ENCODE results near the gene GRIP2.
"Not testable (repeated sequence)": the region's sequence is repeated elsewhere in the genome, so short reads cannot be mapped to it uniquely, and the experiment has no call there.

DNA sequence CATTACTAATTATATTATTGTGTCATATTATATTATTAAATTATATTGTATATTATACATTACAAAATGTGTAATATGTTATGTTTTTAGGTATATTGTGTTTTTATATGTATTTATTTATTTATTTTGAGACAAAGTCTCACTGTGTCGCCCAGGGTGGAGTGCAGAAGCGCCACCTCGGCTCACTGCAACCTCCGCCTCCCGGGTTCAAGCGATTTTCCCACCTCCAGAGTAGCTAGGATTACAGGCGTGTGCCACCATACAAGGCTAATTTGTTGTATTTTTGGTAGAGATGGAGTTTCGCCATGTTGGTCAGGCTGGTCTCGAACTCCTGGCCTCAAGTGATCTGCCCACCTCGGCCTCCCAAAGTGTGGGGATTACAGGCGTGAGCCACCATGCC lies 24.6 kb downstream of the GRIP2 start:
- TF ChIP-seq, protein P1, sequence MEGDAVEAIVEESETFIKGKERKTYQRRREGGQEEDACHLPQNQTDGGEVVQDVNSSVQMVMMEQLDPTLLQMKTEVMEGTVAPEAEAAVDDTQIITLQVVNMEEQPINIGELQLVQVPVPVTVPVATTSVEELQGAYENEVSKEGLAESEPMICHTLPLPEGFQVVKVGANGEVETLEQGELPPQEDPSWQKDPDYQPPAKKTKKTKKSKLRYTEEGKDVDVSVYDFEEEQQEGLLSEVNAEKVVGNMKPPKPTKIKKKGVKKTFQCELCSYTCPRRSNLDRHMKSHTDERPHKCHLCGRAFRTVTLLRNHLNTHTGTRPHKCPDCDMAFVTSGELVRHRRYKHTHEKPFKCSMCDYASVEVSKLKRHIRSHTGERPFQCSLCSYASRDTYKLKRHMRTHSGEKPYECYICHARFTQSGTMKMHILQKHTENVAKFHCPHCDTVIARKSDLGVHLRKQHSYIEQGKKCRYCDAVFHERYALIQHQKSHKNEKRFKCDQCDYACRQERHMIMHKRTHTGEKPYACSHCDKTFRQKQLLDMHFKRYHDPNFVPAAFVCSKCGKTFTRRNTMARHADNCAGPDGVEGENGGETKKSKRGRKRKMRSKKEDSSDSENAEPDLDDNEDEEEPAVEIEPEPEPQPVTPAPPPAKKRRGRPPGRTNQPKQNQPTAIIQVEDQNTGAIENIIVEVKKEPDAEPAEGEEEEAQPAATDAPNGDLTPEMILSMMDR (conservative IDR thresholded peaks at IDR 0.05; ENCODE audit: low read length): not testable (repeated sequence)
- not testable (repeated sequence) for TF ChIP-seq EZH2phosphoT487 (IDR thresholded peaks at IDR 0.05; ENCODE audit: borderline replicate concordance, low read depth, low read length)

All from OCI-LY7 (cell line).